ENCODE measurements around the gene FAM72C.
"Not testable (repeated sequence)": the region's sequence is repeated elsewhere in the genome, so short reads cannot be mapped to it uniquely, and the experiment has no call there.

- TF ChIP-seq CTCF, POLR2AphosphoS5, POLR2A (IDR thresholded peaks at IDR 0.05): not testable (repeated sequence)
Measured at GRCh38 chr1:143973876-143974414, 2.2 kb upstream of the FAM72C start.

All from breast epithelium (tissue), 3 donors.